IPS-15b (cell line): Measurements from ENCODE around the gene WSB2.

Source experiments
- H3K27me3 ChIP-seq: one replicate; pipeline ENCODE4 v1.6.1; 2013; ENCODE audit warnings: low read length; ENCODE audit not compliant: control insufficient read depth, insufficient read depth
- H3K36me3 ChIP-seq: one replicate; pipeline ENCODE4 v1.6.1; 2013; ENCODE audit warnings: low read length; ENCODE audit not compliant: control insufficient read depth, insufficient read depth
- H3K4me1 ChIP-seq: one replicate; pipeline ENCODE4 v1.6.1; 2013; ENCODE audit warnings: mild to moderate bottlenecking, low read length; ENCODE audit not compliant: control insufficient read depth, insufficient read depth
- H3K4me3 ChIP-seq: one replicate; pipeline ENCODE4 v1.5.1; 2013; ENCODE audit warnings: low read depth, low read length
- H3K9ac ChIP-seq: one replicate; pipeline ENCODE4 v1.6.1; 2013; ENCODE audit warnings: low read depth, mild to moderate bottlenecking, low read length
- H3K9me3 ChIP-seq: one replicate; pipeline ENCODE4 v1.6.1; 2013; ENCODE audit warnings: mild to moderate bottlenecking, low read length; ENCODE audit not compliant: control insufficient read depth, insufficient read depth

The WSB2 gene

DNA sequence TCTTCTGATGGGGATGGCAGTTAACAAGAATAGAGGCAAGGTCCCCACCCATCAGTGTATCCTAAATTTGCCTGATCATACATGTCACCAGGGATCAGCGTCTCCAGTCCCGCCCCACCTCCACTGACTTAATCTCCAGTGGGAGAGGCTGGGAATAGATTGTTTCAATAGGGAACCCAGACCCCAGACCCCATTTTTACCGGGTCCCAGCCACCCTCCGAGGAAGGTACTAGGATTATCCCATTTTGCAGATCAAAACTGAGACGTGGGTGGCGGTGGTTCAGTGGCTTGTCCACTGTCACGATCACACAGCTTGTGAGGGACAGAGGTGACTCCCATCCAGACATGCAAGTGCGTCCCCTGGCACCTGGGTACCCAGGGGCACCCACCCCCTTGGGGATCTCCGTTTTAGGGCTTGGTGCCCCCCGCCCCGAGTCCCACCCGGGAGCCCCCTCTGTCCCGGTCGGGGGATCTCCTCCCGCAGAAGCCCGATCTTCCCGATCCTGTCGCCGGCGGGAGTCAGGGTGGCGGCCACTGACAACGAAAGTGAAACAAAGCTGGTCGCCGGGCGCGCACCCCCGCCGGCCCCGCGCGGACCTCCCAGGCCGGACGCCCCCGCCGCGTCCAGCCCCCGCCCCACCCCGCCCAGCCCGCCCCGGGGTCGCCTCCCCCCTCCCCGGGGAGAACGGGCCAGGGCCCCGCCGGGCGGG lies 523 bp downstream of the WSB2 start:
- peak overlapping the region; percentile 89 for H3K4me3 ChIP-seq
- peaks cover 15% of the 10 kb centered on the region for H3K4me1 ChIP-seq
- no peaks in the 10 kb centered on the region for H3K27me3 ChIP-seq
- H3K36me3 ChIP-seq, result peaks cover 3% of the 10 kb centered on the region
- H3K9ac ChIP-seq, result peak overlapping the region; percentile 81
- H3K9me3 ChIP-seq, result no peaks in the 10 kb centered on the region

GRCh38 chr12:118059341-118060191 lies 1.4 kb downstream of the WSB2 start:
- Histone ChIP-seq H3K4me1 (peaks cover 14% of the 10 kb centered on the region), H3K27me3 (no peaks in the 10 kb centered on the region), H3K4me3 (peak overlapping the region; percentile 89), H3K9me3 (no peaks in the 10 kb centered on the region), H3K9ac (peak overlapping the region; percentile 81), H3K36me3 (peaks cover 3% of the 10 kb centered on the region)

DNA sequence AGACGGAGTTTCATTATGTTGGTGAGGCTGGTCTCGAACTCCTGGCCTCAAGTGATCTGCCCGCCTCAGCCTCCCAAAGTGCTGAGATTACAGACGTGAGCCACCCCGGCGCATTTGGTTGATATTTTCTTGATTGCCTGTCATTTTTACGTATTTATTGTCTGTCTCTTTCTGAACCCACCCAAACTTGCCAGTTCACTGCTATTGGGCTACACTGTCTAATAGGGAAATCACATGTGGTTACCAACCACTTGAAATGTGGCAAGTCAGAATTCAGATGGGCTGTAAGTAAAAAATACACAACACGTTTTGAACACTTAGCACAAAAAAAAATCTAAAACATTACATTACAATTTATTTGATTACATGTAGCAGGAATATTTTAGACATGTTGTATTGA lies 2.1 kb downstream of the WSB2 start:
- Histone ChIP-seq H3K9ac (no peak overlapping the region), H3K9me3 (no peaks in the 10 kb centered on the region), H3K36me3 (peaks cover 3% of the 10 kb centered on the region), H3K4me3 (no peak overlapping the region), H3K4me1 (peaks cover 8% of the 10 kb centered on the region), H3K27me3 (no peaks in the 10 kb centered on the region)

DNA sequence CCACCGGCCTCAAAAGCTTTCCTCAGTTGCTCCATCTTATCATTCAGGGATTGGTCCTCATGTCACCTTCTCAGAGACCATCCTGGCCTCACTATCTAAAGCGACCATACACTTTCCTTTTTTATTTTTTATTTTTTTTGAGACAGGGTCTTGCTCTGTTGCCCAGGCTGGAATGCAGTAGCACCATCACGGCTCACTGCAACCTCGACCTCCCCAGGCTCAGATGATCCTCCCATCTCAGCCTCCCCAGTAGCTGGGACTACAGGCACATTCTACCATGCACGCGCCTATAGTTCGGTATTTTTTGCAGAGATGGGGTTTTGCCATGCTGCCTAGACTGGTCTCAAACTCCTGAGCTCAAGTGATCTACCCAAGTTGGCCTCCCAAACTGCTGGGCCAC lies 2.8 kb downstream of the WSB2 start:
- H3K9ac ChIP-seq, result no peak overlapping the region
- peaks cover 2% of the 10 kb centered on the region for H3K4me1 ChIP-seq
- peaks cover 3% of the 10 kb centered on the region for H3K36me3 ChIP-seq

GRCh38 chr12:118055865-118056773 lies 4.9 kb downstream of the WSB2 start:
- H3K9ac ChIP-seq, result peak overlapping the region; percentile 16
- H3K36me3 ChIP-seq, result peaks cover 14% of the 10 kb centered on the region
- H3K9me3 ChIP-seq, result no peaks in the 10 kb centered on the region
- no peak overlapping the region for H3K4me3 ChIP-seq
- H3K4me1 ChIP-seq, result peaks cover 5% of the 10 kb centered on the region
- no peaks in the 10 kb centered on the region for H3K27me3 ChIP-seq

More for the DNA sequence above, 2.8 kb downstream of the WSB2 start:
- Histone ChIP-seq H3K9me3 (no peaks in the 10 kb centered on the region), H3K4me3 (no peak overlapping the region), H3K27me3 (no peaks in the 10 kb centered on the region)

DNA sequence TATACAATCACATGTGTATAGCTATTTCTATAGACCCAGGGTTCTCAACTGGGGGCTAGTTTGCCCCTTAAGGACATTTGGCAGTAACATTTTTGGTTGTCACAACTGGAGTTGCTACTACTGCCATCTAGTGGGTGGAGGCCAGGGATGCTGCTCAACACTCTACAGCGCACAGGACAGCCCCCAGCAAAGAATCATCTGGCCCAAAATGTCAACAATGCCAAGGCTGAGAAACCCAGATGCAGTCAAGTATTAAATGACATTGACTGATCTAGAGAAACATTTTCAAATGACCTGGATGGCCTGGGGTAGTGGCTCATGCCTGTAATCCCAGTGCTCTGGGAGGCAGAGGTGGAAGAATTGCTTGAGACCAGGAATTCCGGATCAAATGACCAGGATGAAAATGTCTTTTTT lies 5.8 kb downstream of the WSB2 start:
- Histone ChIP-seq H3K4me1 (peaks cover 5% of the 10 kb centered on the region), H3K9me3 (no peaks in the 10 kb centered on the region), H3K4me3 (no peak overlapping the region), H3K9ac (no peak overlapping the region), H3K27me3 (no peaks in the 10 kb centered on the region), H3K36me3 (peaks cover 17% of the 10 kb centered on the region)

GRCh38 chr12:118053071-118053985 lies 7.7 kb downstream of the WSB2 start:
- Histone ChIP-seq H3K4me3 (no peak overlapping the region), H3K9ac (no peak overlapping the region), H3K9me3 (no peaks in the 10 kb centered on the region), H3K27me3 (no peaks in the 10 kb centered on the region), H3K4me1 (peaks cover 3% of the 10 kb centered on the region), H3K36me3 (peaks cover 17% of the 10 kb centered on the region)

GRCh38 chr12:118052324-118053070 lies 8.5 kb downstream of the WSB2 start:
- Histone ChIP-seq H3K4me3 (no peak overlapping the region), H3K9ac (no peak overlapping the region), H3K27me3 (no peaks in the 10 kb centered on the region), H3K9me3 (no peaks in the 10 kb centered on the region), H3K4me1 (peaks cover 3% of the 10 kb centered on the region), H3K36me3 (peaks cover 14% of the 10 kb centered on the region)

- Histone ChIP-seq H3K9ac (no peak overlapping the region), H3K4me1 (peaks cover 3% of the 10 kb centered on the region), H3K27me3 (no peaks in the 10 kb centered on the region), H3K4me3 (no peak overlapping the region), H3K9me3 (no peaks in the 10 kb centered on the region), H3K36me3 (peaks cover 14% of the 10 kb centered on the region)
Measured at GRCh38 chr12:118050972-118051910, 9.7 kb downstream of the WSB2 start.
